ENCODE measurements around the gene PHF24. TPM values are rescaled to one million over a fixed set of nuclear protein-coding genes. Genes with fewer than 3 reads are reported as not detected.
"Not testable (repeated sequence)": the region's sequence is repeated elsewhere in the genome, so short reads cannot be mapped to it uniquely, and the experiment has no call there.

The PHF24 gene
- total RNA-seq, 5 donors from 2014 or later (not counting 1 experiment from before 2014, with no cell fraction given) = not detected

DNA sequence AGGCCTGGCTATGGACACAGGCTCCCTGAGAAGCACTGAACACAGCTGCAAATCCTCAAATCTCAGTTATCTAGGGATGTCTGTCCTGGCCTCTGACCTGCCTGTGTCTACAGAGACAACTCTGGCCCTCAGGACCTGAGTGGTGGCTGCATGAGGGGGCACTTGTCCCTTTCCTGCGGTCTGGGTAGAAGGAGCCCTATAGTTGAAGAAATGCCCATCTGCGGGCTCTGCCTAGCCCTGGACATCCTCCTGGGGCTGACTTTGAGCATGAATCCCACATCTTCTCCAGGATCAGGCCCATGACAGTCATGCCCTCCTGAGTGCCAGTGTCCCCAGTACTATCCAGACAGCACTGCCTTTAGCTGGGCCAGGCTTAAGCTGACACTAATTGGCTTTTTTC is 41.5 kb downstream of the PHF24 start:
- no peak for ATAC-seq (replicated peaks in 1 of 4)
- Histone ChIP-seq H3K27ac (ENCODE audit: low read length) (no peak overlapping the region), H3K27me3 (replicated peaks in 1 of 2; ENCODE audit: control insufficient read depth in 2 of 2, extremely low read depth in 1 of 2, insufficient read depth in 2 of 2, low read length in 1 of 2) (no peaks in the 10 kb centered on the region), H3K9me3 (no peaks in the 10 kb centered on the region), H3K4me3 (ENCODE audit: control insufficient read depth in 1 of 2, extremely low read depth in 1 of 2, low read length in 1 of 2) (no peak overlapping the region), H3K4me1 (ENCODE audit: control insufficient read depth in 1 of 2, extremely low read depth in 1 of 2, insufficient read depth in 2 of 2, low read length in 2 of 2) (no peaks in the 10 kb centered on the region), H3K36me3 (ENCODE audit: control insufficient read depth in 2 of 2, extremely low read depth in 1 of 2, insufficient read depth in 1 of 2, low read length in 1 of 2) (peaks cover 0 to 9% of the 10 kb centered on the region in 2 donors)
- ChIA-PET POLR2A (no interaction called here), CTCF (no interaction called here)
- H3K36me3 Mint-ChIP-seq = peaks cover 11% of the 10 kb centered on the region
- no peak overlapping the region for H3K27ac Mint-ChIP-seq
- no peak for DNase-seq
- 97% methylated on average over 2 of the region's 2 CpGs for WGBS (ENCODE audit: insufficient coverage)
- H3K4me3 Mint-ChIP-seq = no peak overlapping the region
- H3K4me1 Mint-ChIP-seq = peaks cover 0 to 9% (median 4%) of the 10 kb centered on the region in 3 donors
- H3K27me3 Mint-ChIP-seq = no peaks in the 10 kb centered on the region
- H3K9me3 Mint-ChIP-seq = no peaks in the 10 kb centered on the region

GRCh38 chr9:35000535-35001284 is 42.6 kb downstream of the PHF24 start:
- peaks cover 0 to 9% of the 10 kb centered on the region in 2 donors for H3K36me3 ChIP-seq (ENCODE audit: control insufficient read depth in 2 of 2, extremely low read depth in 1 of 2, insufficient read depth in 1 of 2, low read length in 1 of 2)
- H3K4me1 ChIP-seq (ENCODE audit: control insufficient read depth in 1 of 2, extremely low read depth in 1 of 2, insufficient read depth in 2 of 2, low read length in 2 of 2) = no peaks in the 10 kb centered on the region
- no peaks in the 10 kb centered on the region for H3K27me3 Mint-ChIP-seq
- H3K9me3 Mint-ChIP-seq = no peaks in the 10 kb centered on the region
- DNase-seq (no peak), ATAC-seq (replicated peaks in 1 of 4) (no peak)
- H3K27ac ChIP-seq (ENCODE audit: low read length) = no peak overlapping the region
- H3K9me3 ChIP-seq = no peaks in the 10 kb centered on the region
- H3K4me1 Mint-ChIP-seq = peaks cover 0 to 9% (median 4%) of the 10 kb centered on the region in 3 donors
- no peaks in the 10 kb centered on the region for H3K27me3 ChIP-seq (replicated peaks in 1 of 2; ENCODE audit: control insufficient read depth in 2 of 2, extremely low read depth in 1 of 2, insufficient read depth in 2 of 2, low read length in 1 of 2)
- H3K4me3 ChIP-seq (ENCODE audit: control insufficient read depth in 1 of 2, extremely low read depth in 1 of 2, low read length in 1 of 2) = no peak overlapping the region
- ChIA-PET POLR2A (no interaction called here), CTCF (no interaction called here)
- 100% methylated on average over 4 of the region's 6 CpGs for WGBS (ENCODE audit: insufficient coverage)
- H3K27ac Mint-ChIP-seq = no peak overlapping the region
- H3K36me3 Mint-ChIP-seq = peaks cover 11% of the 10 kb centered on the region
- no peak overlapping the region for H3K4me3 Mint-ChIP-seq

DNA sequence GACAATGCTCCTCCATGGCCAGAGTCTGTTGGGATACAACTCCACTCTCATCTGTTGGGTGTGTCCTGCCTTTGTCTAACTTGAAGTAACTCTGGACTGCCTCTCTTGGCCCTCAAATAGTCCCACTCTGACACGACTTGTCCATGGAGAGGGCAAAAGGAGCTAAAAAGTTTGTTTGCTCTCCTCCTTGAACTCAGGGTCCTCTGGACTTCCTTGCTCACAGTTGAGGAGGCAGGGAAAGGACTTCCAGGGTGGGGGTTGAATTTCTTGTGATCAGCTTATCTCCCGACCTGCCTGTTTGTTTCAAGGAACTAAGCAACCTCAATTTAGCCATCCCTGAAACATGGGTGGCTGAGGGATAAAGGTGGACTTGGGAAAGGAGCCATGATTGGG is 43.2 kb downstream of the PHF24 start:
- Mint-ChIP-seq H3K4me1 (peaks cover 0 to 9% (median 4%) of the 10 kb centered on the region in 3 donors), H3K4me3 (no peak overlapping the region), H3K9me3 (no peaks in the 10 kb centered on the region), H3K27me3 (no peaks in the 10 kb centered on the region), H3K27ac (no peak overlapping the region), H3K36me3 (peaks cover 11% of the 10 kb centered on the region)
- H3K4me1 ChIP-seq (ENCODE audit: control insufficient read depth in 1 of 2, extremely low read depth in 1 of 2, insufficient read depth in 2 of 2, low read length in 2 of 2) = no peaks in the 10 kb centered on the region
- DNase-seq (no peak), ATAC-seq (replicated peaks in 1 of 4) (no peak)
- ChIA-PET CTCF (no interaction called here), POLR2A (no interaction called here)
- H3K4me3 ChIP-seq (ENCODE audit: control insufficient read depth in 1 of 2, extremely low read depth in 1 of 2, low read length in 1 of 2) = no peak overlapping the region
- H3K27ac ChIP-seq (ENCODE audit: low read length) = no peak overlapping the region
- WGBS (ENCODE audit: insufficient coverage) = no CpG with 5 or more reads among the region's 2 CpGs
- H3K9me3 ChIP-seq = no peaks in the 10 kb centered on the region
- peaks cover 0 to 5% of the 10 kb centered on the region in 2 donors for H3K36me3 ChIP-seq (ENCODE audit: control insufficient read depth in 2 of 2, extremely low read depth in 1 of 2, insufficient read depth in 1 of 2, low read length in 1 of 2)
- H3K27me3 ChIP-seq (replicated peaks in 1 of 2; ENCODE audit: control insufficient read depth in 2 of 2, extremely low read depth in 1 of 2, insufficient read depth in 2 of 2, low read length in 1 of 2) = no peaks in the 10 kb centered on the region

DNA sequence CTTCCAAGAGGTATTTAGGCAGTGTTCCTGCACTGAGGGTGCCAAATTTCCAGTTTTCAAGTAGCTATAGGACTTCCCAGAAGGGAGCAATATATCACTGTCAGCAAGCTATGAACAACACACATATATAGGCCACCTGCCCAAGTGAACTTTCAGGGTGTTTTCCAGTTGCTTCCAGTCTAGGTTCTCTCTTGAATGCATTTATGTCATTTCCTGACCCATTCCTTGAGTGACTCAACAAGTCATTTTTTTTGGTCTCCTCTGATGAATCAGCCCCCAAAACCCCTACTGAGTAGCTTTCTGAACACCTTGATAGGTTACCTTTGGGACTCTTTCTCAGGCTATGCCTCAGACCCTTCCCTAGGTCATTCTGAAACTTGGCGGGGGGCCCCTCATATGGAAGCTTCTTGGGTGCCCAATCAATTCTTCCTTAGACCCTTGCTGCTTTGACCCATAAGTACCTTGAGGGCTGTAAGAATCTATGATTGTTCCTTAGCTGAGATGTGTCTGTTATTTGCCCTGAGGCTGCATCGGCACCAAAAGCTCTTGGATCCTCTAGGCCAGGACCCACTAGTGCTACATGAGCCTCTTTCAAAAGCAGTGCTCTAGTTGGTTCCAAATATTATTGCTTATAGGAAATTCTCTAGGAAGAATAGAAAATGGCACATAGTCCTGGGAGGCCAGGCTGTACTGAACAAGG is 43.9 kb downstream of the PHF24 start:
- H3K27ac Mint-ChIP-seq = no peak overlapping the region

DNA sequence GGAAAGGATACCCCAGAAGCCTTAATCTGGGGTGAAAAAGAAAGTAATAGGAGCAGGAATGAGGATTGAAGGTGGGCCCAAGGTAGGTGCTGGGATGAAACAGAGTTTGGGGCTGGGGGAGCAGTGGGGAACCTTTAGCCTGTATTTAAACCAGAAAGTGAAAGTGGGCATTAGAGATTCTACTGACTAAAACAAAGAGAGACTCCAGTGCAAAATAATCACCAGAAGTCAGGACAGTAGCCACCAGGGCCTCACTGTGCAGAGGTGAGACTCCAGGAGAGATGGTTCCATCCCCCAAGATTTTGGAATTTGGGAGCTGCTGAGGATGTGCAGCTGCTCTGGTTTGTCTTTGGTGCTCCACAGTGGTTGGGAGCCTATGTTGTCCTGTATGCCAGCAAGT is 44.5 kb downstream of the PHF24 start:
- Mint-ChIP-seq H3K36me3 (peaks cover 5% of the 10 kb centered on the region), H3K4me3 (no peak overlapping the region), H3K27ac (no peak overlapping the region), H3K9me3 (no peaks in the 10 kb centered on the region), H3K27me3 (no peaks in the 10 kb centered on the region), H3K4me1 (peaks cover 0 to 9% (median 4%) of the 10 kb centered on the region in 3 donors)
- DNase-seq (no peak), ATAC-seq (replicated peaks in 1 of 4) (no peak)
- Histone ChIP-seq H3K9me3 (no peaks in the 10 kb centered on the region), H3K4me1 (ENCODE audit: control insufficient read depth in 1 of 2, extremely low read depth in 1 of 2, insufficient read depth in 2 of 2, low read length in 2 of 2) (no peaks in the 10 kb centered on the region), H3K27me3 (replicated peaks in 1 of 2; ENCODE audit: control insufficient read depth in 2 of 2, extremely low read depth in 1 of 2, insufficient read depth in 2 of 2, low read length in 1 of 2) (no peaks in the 10 kb centered on the region), H3K36me3 (ENCODE audit: control insufficient read depth in 2 of 2, extremely low read depth in 1 of 2, insufficient read depth in 1 of 2, low read length in 1 of 2) (no peaks in the 10 kb centered on the region), H3K27ac (ENCODE audit: low read length) (no peak overlapping the region), H3K4me3 (ENCODE audit: control insufficient read depth in 1 of 2, extremely low read depth in 1 of 2, low read length in 1 of 2) (no peak overlapping the region)
- ChIA-PET POLR2A (no interaction called here), CTCF (no interaction called here)

More for the DNA sequence above, 43.9 kb downstream of the PHF24 start:
- Histone ChIP-seq H3K27me3 (replicated peaks in 1 of 2; ENCODE audit: control insufficient read depth in 2 of 2, extremely low read depth in 1 of 2, insufficient read depth in 2 of 2, low read length in 1 of 2) (no peaks in the 10 kb centered on the region), H3K4me1 (ENCODE audit: control insufficient read depth in 1 of 2, extremely low read depth in 1 of 2, insufficient read depth in 2 of 2, low read length in 2 of 2) (no peaks in the 10 kb centered on the region), H3K9me3 (no peaks in the 10 kb centered on the region), H3K4me3 (ENCODE audit: control insufficient read depth in 1 of 2, extremely low read depth in 1 of 2, low read length in 1 of 2) (no peak overlapping the region), H3K27ac (ENCODE audit: low read length) (no peak overlapping the region), H3K36me3 (ENCODE audit: control insufficient read depth in 2 of 2, extremely low read depth in 1 of 2, insufficient read depth in 1 of 2, low read length in 1 of 2) (no peaks in the 10 kb centered on the region)
- Mint-ChIP-seq H3K36me3 (peaks cover 4% of the 10 kb centered on the region), H3K4me3 (no peak overlapping the region), H3K27me3 (no peaks in the 10 kb centered on the region), H3K4me1 (peaks cover 0 to 9% (median 4%) of the 10 kb centered on the region in 3 donors), H3K9me3 (no peaks in the 10 kb centered on the region)
- ATAC-seq (replicated peaks in 1 of 4) (peak in 1 of 4 experiments; percentile 26), DNase-seq (no peak)
- POLR2A ChIA-PET = no interaction called here
- 100% methylated on average over 1 of the region's 2 CpGs for WGBS (ENCODE audit: insufficient coverage)
- CTCF ChIA-PET = no interaction called here

DNA sequence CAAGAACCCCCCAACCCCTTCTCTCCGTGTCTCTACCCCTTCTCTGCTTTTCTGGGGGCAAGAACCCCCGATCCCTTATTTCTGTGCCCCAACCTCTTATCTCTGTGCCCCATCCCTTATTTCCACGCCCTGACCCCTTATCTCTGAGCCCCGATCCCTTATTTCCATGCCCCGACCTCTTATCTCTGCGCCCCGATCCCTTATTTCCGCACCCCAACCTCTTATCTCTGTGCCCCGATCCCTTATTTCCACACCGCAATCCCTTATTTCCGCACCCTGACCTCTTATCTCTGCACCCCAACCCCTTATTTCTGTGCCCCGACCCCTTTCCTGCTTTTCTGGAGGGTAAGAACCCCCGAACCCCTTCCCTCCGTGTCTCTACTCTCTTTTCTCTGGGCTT is 46.2 kb downstream of the PHF24 start:
- H3K36me3 ChIP-seq (ENCODE audit: control insufficient read depth in 2 of 2, extremely low read depth in 1 of 2, insufficient read depth in 1 of 2, low read length in 1 of 2); H3K4me3 ChIP-seq (ENCODE audit: control insufficient read depth in 1 of 2, extremely low read depth in 1 of 2, low read length in 1 of 2); H3K4me1 Mint-ChIP-seq; H3K9me3 ChIP-seq; H3K27me3 Mint-ChIP-seq; H3K27ac ChIP-seq (ENCODE audit: low read length); DNase-seq; ATAC-seq (replicated peaks in 1 of 4); H3K27ac Mint-ChIP-seq; CTCF ChIA-PET; H3K4me1 ChIP-seq (ENCODE audit: control insufficient read depth in 1 of 2, extremely low read depth in 1 of 2, insufficient read depth in 2 of 2, low read length in 2 of 2); POLR2A ChIA-PET; H3K9me3 Mint-ChIP-seq; H3K4me3 Mint-ChIP-seq; H3K27me3 ChIP-seq (replicated peaks in 1 of 2; ENCODE audit: control insufficient read depth in 2 of 2, extremely low read depth in 1 of 2, insufficient read depth in 2 of 2, low read length in 1 of 2): not testable (repeated sequence)
- WGBS (ENCODE audit: insufficient coverage) = 93% methylated on average over 10 of the region's 14 CpGs
- peaks cover 17% of the 10 kb centered on the region for H3K36me3 Mint-ChIP-seq
